HepG2 (cell line): ENCODE measurements around the gene TK1. TPM values are rescaled to one million over a fixed set of nuclear protein-coding genes. Genes with fewer than 3 reads are reported as not detected.

ENCODE experiments used
- ARNT ChIP-seq: fragments of 450-650 bp; IDR thresholded peaks from 2 replicates; pipeline ENCODE4 v1.6.1; 2017
- ATAD3A ChIP-seq: sonication (generic); formaldehyde crosslinking; IDR thresholded peaks from 2 replicates; pipeline ENCODE4 v1.4.0; 2020; ENCODE audit warnings: missing genetic modification reagents
- FOXC1 ChIP-seq: sonication (generic); formaldehyde crosslinking; IDR thresholded peaks from 2 replicates; pipeline ENCODE4 v1.8.0; 2022; ENCODE audit warnings: mild to moderate bottlenecking, missing genetic modification reagents, borderline replicate concordance
- FOXJ3 ChIP-seq: sonication (generic); formaldehyde crosslinking; IDR thresholded peaks from 2 replicates; pipeline ENCODE4 v1.4.0; 2020; ENCODE audit warnings: missing genetic modification reagents, mild to moderate bottlenecking, borderline replicate concordance
- FOXK1 ChIP-seq: sonication (generic); formaldehyde crosslinking; IDR thresholded peaks from 2 replicates; pipeline ENCODE4 v1.4.0; 2020; ENCODE audit warnings: low read depth, missing genetic modification reagents, borderline replicate concordance
- HOXA3 ChIP-seq: sonication (generic); formaldehyde crosslinking; IDR thresholded peaks from 2 replicates; pipeline ENCODE4 v1.5.0; 2020; ENCODE audit warnings: missing genetic modification reagents
- ISX ChIP-seq: sonication (generic); formaldehyde crosslinking; conservative IDR thresholded peaks from 2 replicates; pipeline ENCODE4 v1.5.0; 2020; ENCODE audit warnings: missing genetic modification reagents
- KDM4B ChIP-seq: sonication (generic); formaldehyde crosslinking; IDR thresholded peaks from 2 replicates; pipeline ENCODE4 v1.4.0; 2020; ENCODE audit warnings: missing genetic modification reagents
- KDM5B ChIP-seq: sonication (generic); formaldehyde crosslinking; IDR thresholded peaks from 2 replicates; pipeline ENCODE4 v1.4.0; 2020; ENCODE audit warnings: missing genetic modification reagents, mild to moderate bottlenecking, borderline replicate concordance
- MEIS1 ChIP-seq: sonication (generic); formaldehyde crosslinking; IDR thresholded peaks from 2 replicates; pipeline ENCODE4 v1.9.0; 2021; ENCODE audit warnings: mild to moderate bottlenecking, missing genetic modification reagents, moderate library complexity, borderline replicate concordance
- RBM22 ChIP-seq: fragments of 200-400 bp; formaldehyde crosslinking; optimal IDR thresholded peaks from 2 replicates; pipeline ENCODE3; 2017; ENCODE audit warnings: mild to moderate bottlenecking, low read length, moderate library complexity
- SIX1 ChIP-seq: sonication (generic); formaldehyde crosslinking; IDR thresholded peaks from 2 replicates; pipeline ENCODE4 v1.4.0; 2020; ENCODE audit warnings: missing genetic modification reagents, borderline replicate concordance
- SP2 ChIP-seq: sonication (generic); formaldehyde crosslinking; IDR thresholded peaks from 2 replicates; pipeline ENCODE4 v1.5.1; 2020; ENCODE audit warnings: mild to moderate bottlenecking, missing genetic modification reagents
- ZFYVE20 ChIP-seq: sonication (generic); formaldehyde crosslinking; IDR thresholded peaks from 2 replicates; pipeline ENCODE4 v1.8.0; 2023; ENCODE audit warnings: low read depth, mild to moderate bottlenecking, moderate library complexity, missing genetic modification reagents, borderline replicate concordance
- ZNF101 ChIP-seq: sonication (generic); formaldehyde crosslinking; IDR thresholded peaks from 2 replicates; pipeline ENCODE4 v1.4.0; 2020; ENCODE audit warnings: mild to moderate bottlenecking, low read depth, missing genetic modification reagents, borderline replicate concordance
- ZNF264 ChIP-seq: sonication (generic); formaldehyde crosslinking; IDR thresholded peaks from 2 replicates; pipeline ENCODE4 v1.4.0; 2020; ENCODE audit warnings: missing genetic modification reagents
- ZNF281 ChIP-seq: sonication (generic); formaldehyde crosslinking; IDR thresholded peaks from 2 replicates; pipeline ENCODE4 v1.4.0; 2020; ENCODE audit warnings: missing genetic modification reagents, borderline replicate concordance
- ZNF773 ChIP-seq: sonication (generic); formaldehyde crosslinking; IDR thresholded peaks from 2 replicates; pipeline ENCODE4 v1.4.0; 2020; ENCODE audit warnings: missing genetic modification reagents, borderline replicate concordance
- ZSCAN22 ChIP-seq: sonication (generic); formaldehyde crosslinking; IDR thresholded peaks from 2 replicates; pipeline ENCODE4 v1.4.0; 2020; ENCODE audit warnings: mild to moderate bottlenecking, missing genetic modification reagents
- polyA plus RNA-seq, 8 experiments: library from polyadenylated mRNA; depleted of rRNA in 3 of 8; stranded (reverse) in 7 of 8; unstranded in 1 of 8; fragments of >200 nt; fragmentation: Illumina TruSeq in 4 of 8; extraction: Trizol in 4 of 8; gene quantifications; 2 replicates each; pipeline versions ENCODE4 v1.2.1 to v1.2.3, GENCODE V29; 2011 to 2016; ENCODE audit warnings: low read depth in 4 of 8, missing spikeins in 1 of 8, mixed read lengths in 1 of 8; ENCODE audit not compliant: insufficient read depth in 1 of 8
- total RNA-seq, 5 experiments: library from RNA; depleted of rRNA; stranded (reverse); fragments of >200 nt; fragmentation: Illumina TruSeq; extraction: Trizol; gene quantifications; 2 replicates each; pipeline ENCODE4 v1.2.3, GENCODE V29; 2016; ENCODE audit warnings: low read depth in 1 of 5
- TF ChIP-seq, protein P1 (sequence below): sonication (generic); formaldehyde crosslinking; IDR thresholded peaks from 2 replicates; pipeline ENCODE4 v1.8.0; 2022; ENCODE audit warnings: mild to moderate bottlenecking, missing genetic modification reagents, moderate library complexity
- TF ChIP-seq, protein P2 (sequence below): sonication (generic); formaldehyde crosslinking; IDR thresholded peaks from 2 replicates; pipeline ENCODE4 v1.4.0; 2020; ENCODE audit warnings: mild to moderate bottlenecking, missing genetic modification reagents, borderline replicate concordance

The TK1 gene
- total and polyA plus RNA-seq, 2 of the 13 experiments (the other 11 are each of a cell fraction or from before 2014, with no cell fraction given) = 45.0 to 96.0 TPM

DNA sequence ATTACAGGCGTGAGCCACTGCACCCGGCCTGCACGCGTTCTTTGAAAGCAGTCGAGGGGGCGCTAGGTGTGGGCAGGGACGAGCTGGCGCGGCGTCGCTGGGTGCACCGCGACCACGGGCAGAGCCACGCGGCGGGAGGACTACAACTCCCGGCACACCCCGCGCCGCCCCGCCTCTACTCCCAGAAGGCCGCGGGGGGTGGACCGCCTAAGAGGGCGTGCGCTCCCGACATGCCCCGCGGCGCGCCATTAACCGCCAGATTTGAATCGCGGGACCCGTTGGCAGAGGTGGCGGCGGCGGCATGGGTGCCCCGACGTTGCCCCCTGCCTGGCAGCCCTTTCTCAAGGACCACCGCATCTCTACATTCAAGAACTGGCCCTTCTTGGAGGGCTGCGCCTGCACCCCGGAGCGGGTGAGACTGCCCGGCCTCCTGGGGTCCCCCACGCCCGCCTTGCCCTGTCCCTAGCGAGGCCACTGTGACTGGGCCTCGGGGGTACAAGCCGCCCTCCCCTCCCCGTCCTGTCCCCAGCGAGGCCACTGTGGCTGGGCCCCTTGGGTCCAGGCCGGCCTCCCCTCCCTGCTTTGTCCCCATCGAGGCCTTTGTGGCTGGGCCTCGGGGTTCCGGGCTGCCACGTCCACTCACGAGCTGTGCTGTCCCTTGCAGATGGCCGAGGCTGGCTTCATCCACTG, 27.3 kb upstream of the TK1 start, which contains the start of gene BIRC5 (continued):
- TF ChIP-seq ISX (CRISPR knock-in tag) (no peak), ZSCAN22 (CRISPR knock-in tag) (peak; percentile 59; the same call in 1 of the 2 replicates), FOXJ3 (CRISPR knock-in tag) (0 out of 2 replicates have a peak, but pooled peaks have one; percentile 35), SIX1 (no peak), HOXA3 (CRISPR knock-in tag) (peak; percentile 92), KDM5B (CRISPR knock-in tag) (peak; percentile 89), ZNF773 (CRISPR knock-in tag) (peak; percentile 69; the same call in 1 of the 2 replicates), ZNF281 (no peak), ZFYVE20 (CRISPR knock-in tag) (peak; percentile 94), ARNT (no peak), ZNF101 (0 out of 2 replicates have a peak, but pooled peaks have one; percentile 89), KDM4B (CRISPR knock-in tag) (no peak; the same call in 1 of the 2 replicates), FOXC1 (CRISPR knock-in tag) (peak; percentile 56), ZNF264 (CRISPR knock-in tag) (no peak; the same call in 1 of the 2 replicates), MEIS1 (CRISPR knock-in tag) (peak; percentile 77), FOXK1 (CRISPR knock-in tag) (peak; percentile 91), SP2 (CRISPR knock-in tag) (no peak; the same call in 1 of the 2 replicates), ATAD3A (CRISPR knock-in tag) (no peak; the same call in 1 of the 2 replicates), RBM22 (no peak)
- TF ChIP-seq, protein P1, sequence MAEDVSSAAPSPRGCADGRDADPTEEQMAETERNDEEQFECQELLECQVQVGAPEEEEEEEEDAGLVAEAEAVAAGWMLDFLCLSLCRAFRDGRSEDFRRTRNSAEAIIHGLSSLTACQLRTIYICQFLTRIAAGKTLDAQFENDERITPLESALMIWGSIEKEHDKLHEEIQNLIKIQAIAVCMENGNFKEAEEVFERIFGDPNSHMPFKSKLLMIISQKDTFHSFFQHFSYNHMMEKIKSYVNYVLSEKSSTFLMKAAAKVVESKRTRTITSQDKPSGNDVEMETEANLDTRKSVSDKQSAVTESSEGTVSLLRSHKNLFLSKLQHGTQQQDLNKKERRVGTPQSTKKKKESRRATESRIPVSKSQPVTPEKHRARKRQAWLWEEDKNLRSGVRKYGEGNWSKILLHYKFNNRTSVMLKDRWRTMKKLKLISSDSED (CRISPR knock-in tag) = no peak
- TF ChIP-seq, protein P2, sequence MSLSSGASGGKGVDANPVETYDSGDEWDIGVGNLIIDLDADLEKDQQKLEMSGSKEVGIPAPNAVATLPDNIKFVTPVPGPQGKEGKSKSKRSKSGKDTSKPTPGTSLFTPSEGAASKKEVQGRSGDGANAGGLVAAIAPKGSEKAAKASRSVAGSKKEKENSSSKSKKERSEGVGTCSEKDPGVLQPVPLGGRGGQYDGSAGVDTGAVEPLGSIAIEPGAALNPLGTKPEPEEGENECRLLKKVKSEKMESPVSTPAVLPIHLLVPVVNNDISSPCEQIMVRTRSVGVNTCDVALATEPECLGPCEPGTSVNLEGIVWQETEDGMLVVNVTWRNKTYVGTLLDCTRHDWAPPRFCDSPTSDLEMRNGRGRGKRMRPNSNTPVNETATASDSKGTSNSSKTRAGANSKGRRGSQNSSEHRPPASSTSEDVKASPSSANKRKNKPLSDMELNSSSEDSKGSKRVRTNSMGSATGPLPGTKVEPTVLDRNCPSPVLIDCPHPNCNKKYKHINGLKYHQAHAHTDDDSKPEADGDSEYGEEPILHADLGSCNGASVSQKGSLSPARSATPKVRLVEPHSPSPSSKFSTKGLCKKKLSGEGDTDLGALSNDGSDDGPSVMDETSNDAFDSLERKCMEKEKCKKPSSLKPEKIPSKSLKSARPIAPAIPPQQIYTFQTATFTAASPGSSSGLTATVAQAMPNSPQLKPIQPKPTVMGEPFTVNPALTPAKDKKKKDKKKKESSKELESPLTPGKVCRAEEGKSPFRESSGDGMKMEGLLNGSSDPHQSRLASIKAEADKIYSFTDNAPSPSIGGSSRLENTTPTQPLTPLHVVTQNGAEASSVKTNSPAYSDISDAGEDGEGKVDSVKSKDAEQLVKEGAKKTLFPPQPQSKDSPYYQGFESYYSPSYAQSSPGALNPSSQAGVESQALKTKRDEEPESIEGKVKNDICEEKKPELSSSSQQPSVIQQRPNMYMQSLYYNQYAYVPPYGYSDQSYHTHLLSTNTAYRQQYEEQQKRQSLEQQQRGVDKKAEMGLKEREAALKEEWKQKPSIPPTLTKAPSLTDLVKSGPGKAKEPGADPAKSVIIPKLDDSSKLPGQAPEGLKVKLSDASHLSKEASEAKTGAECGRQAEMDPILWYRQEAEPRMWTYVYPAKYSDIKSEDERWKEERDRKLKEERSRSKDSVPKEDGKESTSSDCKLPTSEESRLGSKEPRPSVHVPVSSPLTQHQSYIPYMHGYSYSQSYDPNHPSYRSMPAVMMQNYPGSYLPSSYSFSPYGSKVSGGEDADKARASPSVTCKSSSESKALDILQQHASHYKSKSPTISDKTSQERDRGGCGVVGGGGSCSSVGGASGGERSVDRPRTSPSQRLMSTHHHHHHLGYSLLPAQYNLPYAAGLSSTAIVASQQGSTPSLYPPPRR (CRISPR knock-in tag) = peak; percentile 57; the same call in 1 of the 2 replicates
